Measurements from ENCODE around the gene UMPS.
"Not testable (repeated sequence)": the region's sequence is repeated elsewhere in the genome, so short reads cannot be mapped to it uniquely, and the experiment has no call there.

The UMPS gene

DNA sequence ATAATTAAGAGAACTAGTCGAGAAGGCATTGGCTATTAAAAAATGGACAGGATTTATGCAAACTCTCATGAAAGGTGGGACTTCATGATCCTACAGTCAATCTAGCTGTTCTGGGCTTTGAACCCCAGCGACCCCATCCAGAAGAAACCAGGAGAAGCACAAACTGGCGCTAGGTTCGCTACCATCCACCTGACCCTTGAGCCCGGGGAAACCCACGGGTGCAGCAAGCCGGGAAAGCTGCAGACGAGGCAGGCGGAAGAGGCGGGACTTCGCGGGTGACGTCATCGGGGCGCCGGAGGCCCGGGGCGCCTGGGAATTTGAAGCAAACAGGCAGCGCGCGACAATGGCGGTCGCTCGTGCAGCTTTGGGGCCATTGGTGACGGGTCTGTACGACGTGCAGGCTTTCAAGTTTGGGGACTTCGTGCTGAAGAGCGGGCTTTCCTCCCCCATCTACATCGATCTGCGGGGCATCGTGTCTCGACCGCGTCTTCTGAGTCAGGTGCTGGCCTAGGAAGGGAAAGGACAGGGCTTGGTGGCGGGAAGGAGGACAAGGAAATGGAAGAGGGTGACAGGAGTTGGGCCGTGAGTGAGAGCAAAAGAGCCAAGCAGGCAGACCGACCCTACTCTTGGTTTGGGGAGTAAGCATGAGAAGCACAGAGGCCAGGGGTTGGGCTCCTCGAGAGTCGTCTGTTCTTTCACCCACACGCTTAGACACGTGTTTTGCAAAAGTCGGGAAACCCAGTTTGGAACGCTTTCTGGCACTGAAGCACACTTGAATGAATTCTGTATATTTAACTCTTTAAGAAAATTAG is at the start of gene UMPS:
UMPS (plus strand) TSS at position 324 of the 812 bp plus-strand sequence; CDS start at position 344, 20 bp downstream.
- DNase-seq: peak; percentile 90

GRCh38 chr3:124680521-124680920 is 49.7 kb upstream of the UMPS start:
- no peak for DNase-seq

DNA sequence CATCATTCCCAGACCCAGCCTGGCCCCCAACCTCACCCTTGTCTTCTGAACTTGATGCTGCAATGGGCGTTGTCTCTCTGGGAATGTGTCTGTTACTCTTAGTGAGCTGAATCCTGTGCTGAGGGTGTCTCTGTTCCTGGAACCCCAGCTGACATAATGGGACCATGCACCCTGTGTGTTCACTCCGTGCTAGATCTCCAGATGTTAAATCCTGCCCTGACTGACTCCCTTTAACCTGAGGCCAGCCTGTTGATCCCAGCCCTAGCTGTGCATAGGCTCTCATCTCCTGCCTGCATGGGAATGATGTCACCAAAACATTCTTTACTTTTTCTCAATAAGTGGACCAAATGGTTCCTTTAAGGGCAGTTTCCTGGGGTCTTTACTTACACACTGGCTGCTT is 48.0 kb upstream of the UMPS start:
- DNase-seq: no peak

- DNase-seq: no peak
These were observed 45.8 kb upstream of the UMPS start for GRCh38 chr3:124684459-124684858.

- DNase-seq: no peak
These were observed 45.2 kb upstream of the UMPS start for GRCh38 chr3:124685067-124685466.

GRCh38 chr3:124685481-124685880 is 44.8 kb upstream of the UMPS start:
- no peak for DNase-seq

- no peak for DNase-seq
These were observed 44.1 kb upstream of the UMPS start for GRCh38 chr3:124686028-124686670.

- peak; percentile 27 for DNase-seq
These were observed 41.4 kb upstream of the UMPS start for GRCh38 chr3:124688581-124689454.

- no peak for DNase-seq
These were observed 38.7 kb upstream of the UMPS start for GRCh38 chr3:124691599-124691998.

DNA sequence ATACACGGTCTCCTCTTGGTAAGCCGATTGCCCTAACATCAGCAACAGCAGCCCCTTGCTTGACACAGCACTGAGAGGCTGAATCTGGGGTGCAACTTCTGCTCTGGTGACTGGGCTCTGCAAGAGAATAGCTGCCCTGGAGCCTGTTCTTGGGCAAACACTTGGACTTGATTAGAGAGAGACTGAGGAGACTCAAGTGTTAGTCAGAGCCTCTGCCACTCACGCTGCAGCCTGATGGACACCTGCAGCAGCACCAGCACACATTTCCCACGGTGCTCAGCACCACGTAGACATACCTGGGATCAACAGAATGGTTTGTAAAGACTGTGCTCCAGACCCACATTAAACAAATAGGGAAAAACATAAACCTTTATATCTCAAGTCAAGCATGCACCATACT is 35.8 kb upstream of the UMPS start:
- no peak for DNase-seq

DNA sequence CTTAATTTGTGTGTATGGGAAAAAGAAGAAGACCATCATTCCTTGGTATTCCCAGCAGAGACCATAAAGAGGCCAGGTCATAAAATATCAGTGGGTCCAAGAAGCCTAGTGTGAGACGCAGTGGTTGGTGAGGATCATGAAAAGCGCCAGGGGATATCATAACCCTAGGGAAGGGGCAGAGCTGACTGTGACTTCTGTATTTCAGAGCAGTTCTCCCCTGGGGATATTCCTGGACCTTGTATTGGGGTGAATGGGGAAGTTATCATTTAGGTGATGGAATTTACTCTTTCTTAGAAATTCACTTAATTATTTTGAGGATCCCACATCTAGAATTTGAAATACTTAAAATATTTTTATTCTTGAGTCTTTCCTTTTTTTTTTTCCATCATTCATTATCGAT is 34.9 kb upstream of the UMPS start:
- no peak for DNase-seq

DNA sequence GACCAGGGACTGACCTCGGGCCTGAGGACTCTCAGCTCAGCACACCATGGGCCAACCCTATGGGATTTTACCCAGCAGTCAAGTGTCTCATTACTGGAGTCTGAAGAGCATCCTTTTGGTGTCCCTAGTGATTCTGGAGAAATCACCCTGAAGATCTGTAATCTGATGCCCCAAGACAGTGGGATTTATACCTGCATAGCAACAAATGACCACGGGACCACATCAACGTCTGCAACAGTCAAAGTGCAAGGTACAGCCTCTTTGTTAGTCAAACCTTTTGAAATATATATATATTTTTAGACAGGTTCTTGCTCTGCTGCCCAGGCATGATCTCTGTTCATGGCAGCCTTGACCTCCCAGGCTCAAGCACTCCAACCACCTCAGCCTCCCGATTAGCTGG is 34.2 kb upstream of the UMPS start:
- no peak for DNase-seq

- DNase-seq: no peak
These were observed 33.0 kb upstream of the UMPS start for GRCh38 chr3:124697302-124697701.

- no peak for DNase-seq
These were observed 32.1 kb upstream of the UMPS start for GRCh38 chr3:124698030-124698770.

DNA sequence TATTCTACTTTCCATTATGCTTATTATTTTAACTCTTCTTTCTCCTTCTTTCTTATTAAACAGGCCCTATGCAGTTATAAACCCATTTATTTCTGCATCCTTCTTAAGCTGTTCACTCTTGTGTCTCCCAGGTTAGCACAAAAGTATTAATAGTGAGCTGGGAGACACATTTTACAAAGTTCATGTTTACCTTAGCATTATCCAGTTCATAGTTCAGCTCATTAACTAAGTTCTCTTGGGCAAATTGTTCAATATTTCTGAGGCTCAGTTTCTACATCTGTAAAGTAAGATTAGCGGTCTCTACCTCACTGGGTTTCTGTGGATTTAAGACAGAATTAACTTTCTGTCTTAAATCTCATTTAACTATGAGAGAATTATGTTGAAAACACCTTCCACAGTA is 31.2 kb upstream of the UMPS start:
- no peak for DNase-seq

- no peak for DNase-seq
These were observed 30.4 kb upstream of the UMPS start for GRCh38 chr3:124699686-124700396.

DNA sequence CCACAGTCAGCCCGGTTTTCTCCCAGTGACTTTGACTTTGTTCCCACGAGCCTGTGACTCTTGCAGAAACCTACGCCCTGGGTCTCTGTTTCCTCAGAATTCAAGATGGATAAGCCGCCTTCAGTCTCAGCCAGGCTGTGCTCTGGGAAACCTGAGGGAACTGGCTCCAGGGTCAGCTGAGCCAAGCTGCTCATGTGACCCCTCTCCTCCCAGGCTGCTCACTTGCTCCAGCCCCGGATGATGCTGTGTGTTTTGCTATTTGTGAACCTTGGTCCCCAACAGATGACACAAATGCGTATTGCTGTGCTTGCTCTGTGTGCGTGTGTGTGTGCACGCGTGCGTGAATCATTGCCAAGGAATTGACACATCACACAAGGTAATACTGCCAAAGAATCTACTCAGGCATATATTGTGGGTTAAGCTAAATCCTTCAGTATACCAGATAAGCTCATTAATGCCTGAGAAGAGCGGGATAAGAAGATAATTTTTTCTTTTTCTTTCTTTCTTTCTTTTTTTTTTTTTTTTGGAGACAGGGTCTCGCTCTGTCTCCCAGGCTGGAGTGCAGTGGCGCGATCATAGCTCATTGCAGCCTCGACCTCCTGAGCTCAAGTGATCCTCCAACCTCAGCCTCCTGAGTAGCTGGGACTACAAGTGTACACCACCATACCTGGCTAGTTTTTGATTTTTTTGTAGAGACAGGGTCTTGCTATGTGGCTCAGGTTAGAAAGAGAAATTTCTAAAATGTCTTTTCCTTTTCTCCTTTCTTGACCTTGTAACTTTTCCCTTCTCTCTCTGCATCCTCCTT is 29.2 kb upstream of the UMPS start:
- no peak for DNase-seq

- no peak for DNase-seq
These were observed 28.6 kb upstream of the UMPS start for GRCh38 chr3:124701687-124702086.

DNA sequence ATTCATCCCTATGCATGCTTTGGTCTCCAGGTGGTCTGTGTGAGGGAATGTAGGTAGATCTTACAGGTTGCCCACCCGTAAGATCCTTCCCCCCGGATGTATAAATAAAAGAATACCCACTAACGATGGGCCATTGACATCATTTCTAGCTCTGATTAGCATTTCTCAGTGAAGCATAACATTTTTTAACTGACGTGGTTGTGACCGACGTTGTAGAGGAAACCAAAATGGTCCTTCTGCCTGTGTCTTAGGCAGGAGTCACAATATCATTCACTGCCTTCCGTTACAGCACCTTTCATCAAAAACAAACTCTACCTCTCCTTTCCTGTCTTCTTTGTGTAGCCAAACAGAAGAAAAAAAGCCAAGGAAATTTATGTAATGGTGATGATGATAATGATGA is 27.3 kb upstream of the UMPS start:
- no peak for DNase-seq

DNA sequence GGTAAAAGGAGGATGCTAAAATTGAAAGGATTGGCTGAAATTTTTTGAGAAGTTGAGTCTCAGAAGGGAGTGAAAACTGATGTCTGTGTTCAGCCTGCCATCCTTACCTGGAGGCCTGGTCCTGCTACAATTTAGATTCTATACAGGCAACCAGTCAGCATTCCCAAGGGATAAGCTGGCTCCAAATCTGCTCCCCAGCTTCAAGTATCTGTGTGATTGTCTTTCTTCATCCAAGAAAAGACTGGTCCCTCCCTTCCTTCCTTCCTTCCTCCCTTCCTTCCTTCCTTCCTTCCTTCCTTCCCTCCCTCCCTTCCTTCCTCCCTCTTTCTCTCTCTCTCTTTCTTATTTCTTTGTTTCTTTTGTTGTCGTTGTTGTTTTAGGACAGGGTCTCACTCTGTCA is 24.7 kb upstream of the UMPS start:
- DNase-seq: no peak

DNA sequence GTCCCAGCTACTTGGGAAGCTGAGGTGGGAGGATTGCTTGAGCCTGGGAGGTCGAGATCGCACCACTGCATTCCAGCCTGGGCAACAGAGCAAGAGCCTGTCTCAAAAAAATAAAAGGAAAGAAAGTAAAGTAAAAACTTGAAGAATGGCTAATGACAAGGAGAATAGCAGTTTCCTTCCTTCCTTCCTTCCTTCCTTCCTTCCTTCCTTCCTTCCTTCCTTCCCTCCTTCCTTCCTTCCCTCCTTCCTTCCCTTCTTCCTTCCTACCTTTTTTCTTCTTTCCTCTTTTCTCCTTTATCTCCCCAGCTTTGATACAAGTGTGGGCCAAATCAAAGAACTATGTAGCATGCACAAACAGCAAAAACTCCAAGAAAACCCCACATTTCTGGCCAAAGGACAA is 23.0 kb upstream of the UMPS start:
- not testable (repeated sequence) for DNase-seq
